Measurements from ENCODE around the gene STAG3.
"Not testable (repeated sequence)": the region's sequence is repeated elsewhere in the genome, so short reads cannot be mapped to it uniquely, and the experiment has no call there.

The STAG3 gene

DNA sequence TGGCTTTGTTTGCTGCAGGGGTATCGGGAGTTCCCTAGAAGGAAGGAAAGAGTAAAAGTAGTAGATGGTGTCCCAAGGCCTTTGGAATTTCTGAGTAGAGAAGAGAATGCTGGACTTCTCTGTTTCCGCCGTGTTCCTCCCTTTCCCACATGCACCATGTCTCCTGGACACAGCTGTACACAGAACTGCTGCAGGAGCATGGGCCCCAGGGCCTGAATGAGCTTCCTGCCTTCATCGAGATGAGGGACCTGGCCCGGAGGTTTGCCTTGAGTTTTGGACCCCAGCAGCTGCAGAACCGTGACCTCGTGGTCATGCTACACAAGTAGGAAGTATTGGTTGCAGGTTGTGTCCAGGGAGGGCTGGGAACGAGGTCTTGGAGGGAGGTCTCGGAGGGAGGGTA lies 26.7 kb downstream of the STAG3 start:
- ATAC-seq (replicated peaks) (no peak), DNase-seq (no peak)
- H3K27ac Mint-ChIP-seq: no peak overlapping the region
- H3K4me1 Mint-ChIP-seq: peaks cover 44 to 64% of the 10 kb centered on the region in 2 donors
- no peaks in the 10 kb centered on the region for H3K27me3 Mint-ChIP-seq
- no peak overlapping the region for H3K4me3 Mint-ChIP-seq
- H3K9me3 Mint-ChIP-seq: peaks cover 0 to 2% of the 10 kb centered on the region in 2 donors
- peaks cover 50 to 60% of the 10 kb centered on the region in 2 donors for H3K36me3 Mint-ChIP-seq

DNA sequence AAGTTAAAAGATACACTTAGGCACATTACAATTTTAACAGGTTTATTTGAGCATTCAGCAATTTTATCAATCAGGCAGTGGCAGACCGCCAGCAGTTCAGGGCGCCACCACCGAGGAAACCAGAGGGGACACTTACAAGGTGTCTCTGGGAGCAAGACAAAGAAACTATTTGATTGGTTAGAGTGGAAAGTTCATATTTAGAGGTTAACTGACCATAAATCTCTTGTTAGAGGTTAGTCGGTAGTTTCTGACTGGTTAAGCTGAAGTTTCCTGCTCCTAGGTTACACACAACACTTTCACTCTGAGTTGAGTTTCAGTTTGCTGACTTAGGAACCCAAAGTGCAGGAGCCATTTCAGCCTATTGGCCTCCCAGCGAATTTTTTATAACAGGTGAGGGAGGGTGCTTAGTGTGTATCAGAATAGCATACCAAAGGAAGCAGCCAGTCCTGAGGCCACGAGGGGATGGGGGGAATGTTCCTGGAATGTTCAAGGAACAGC lies 31.2 kb downstream of the STAG3 start:
- ATAC-seq (replicated peaks) (peak; percentile 83 to 89), DNase-seq (no peak)
- H3K27me3 Mint-ChIP-seq: no peaks in the 10 kb centered on the region
- H3K9me3 Mint-ChIP-seq: peaks cover 0 to 4% of the 10 kb centered on the region in 2 donors
- H3K4me3 Mint-ChIP-seq: peak overlapping the region; percentile 69 to 72
- H3K36me3 Mint-ChIP-seq: peaks cover 49 to 67% of the 10 kb centered on the region in 2 donors
- peaks cover 48 to 67% of the 10 kb centered on the region in 2 donors for H3K4me1 Mint-ChIP-seq
- peak overlapping the region; percentile 89 for H3K27ac Mint-ChIP-seq

DNA sequence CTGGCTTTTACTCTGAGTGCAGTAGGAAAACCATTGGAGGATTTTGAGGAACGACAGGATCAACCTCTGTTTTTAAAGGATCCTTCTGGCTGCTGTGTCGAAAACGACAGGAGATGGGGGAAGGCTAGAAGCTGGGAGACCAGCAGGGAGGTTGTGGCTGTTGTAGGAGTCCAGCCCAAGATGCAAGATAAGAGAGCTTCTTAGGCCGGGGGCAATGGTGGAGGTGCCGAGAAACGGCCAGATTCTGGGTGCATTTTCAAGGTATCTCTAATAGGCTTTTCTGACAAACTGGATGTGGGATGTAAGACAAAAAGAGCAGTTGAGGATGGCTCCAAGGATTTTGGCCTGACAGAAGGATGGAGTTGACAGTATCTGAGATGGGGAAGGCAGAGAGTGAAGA lies 31.8 kb downstream of the STAG3 start:
- Mint-ChIP-seq H3K27ac (peak overlapping the region; percentile 89), H3K4me1 (peaks cover 48 to 67% of the 10 kb centered on the region in 2 donors), H3K27me3 (no peaks in the 10 kb centered on the region), H3K9me3 (peaks cover 0 to 4% of the 10 kb centered on the region in 2 donors), H3K4me3 (peak overlapping the region; percentile 69 to 72), H3K36me3 (peaks cover 48 to 66% of the 10 kb centered on the region in 2 donors)
- ATAC-seq (replicated peaks): no peak
- DNase-seq: no peak

DNA sequence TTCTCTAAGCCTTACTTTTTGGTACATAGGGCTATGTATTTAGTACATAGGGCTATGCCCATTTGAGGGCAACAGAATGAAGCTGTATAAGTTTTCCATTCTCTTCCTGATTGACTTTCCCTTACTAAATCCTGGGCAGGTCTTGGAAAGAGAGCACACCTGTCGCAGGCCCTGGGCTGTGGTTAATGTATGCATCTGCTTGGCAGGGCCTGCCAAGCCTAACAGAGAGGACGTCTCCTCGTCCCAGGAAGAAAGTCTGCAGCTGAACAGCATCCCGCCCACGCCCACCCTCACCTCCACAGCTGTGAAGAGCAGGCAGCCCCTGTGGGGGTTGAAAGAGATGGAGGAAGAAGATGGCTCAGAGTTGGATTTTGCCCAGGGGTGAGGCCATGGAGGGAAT lies 33.1 kb downstream of the STAG3 start:
- DNase-seq: no peak
- H3K27me3 Mint-ChIP-seq: no peaks in the 10 kb centered on the region
- peaks cover 0 to 4% of the 10 kb centered on the region in 2 donors for H3K9me3 Mint-ChIP-seq
- H3K4me3 Mint-ChIP-seq: peak overlapping the region in 1 of 2 donors; percentile 8
- peaks cover 43 to 69% of the 10 kb centered on the region in 2 donors for H3K36me3 Mint-ChIP-seq
- H3K27ac Mint-ChIP-seq: peak overlapping the region; percentile 90
- no peak for ATAC-seq (replicated peaks)
- H3K4me1 Mint-ChIP-seq: peaks cover 55 to 79% of the 10 kb centered on the region in 2 donors

DNA sequence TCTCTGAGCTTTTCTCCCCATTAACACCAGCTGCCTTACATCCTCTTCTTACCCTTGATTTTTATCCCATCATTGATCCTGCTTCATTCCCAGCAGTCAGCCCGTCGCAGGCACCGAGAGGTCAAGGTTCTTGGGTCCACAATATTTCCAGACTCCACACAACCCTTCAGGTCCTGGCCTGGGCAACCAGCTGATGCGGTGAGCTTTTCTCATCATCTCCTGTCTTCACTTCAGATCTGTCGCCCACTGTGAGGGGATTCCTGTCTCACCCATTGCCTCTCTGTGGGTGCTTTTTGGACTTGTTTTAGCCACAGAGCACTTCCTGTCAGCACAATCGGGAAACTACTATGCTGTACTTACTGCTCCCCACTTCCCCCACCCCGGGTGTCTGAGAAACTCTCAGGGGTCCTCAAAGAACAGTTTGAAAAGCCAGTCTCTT lies 33.6 kb downstream of the STAG3 start:
- Mint-ChIP-seq H3K27me3 (no peaks in the 10 kb centered on the region), H3K27ac (peak overlapping the region; percentile 97), H3K4me1 (peaks cover 57 to 83% of the 10 kb centered on the region in 2 donors), H3K36me3 (peaks cover 43 to 69% of the 10 kb centered on the region in 2 donors), H3K9me3 (peaks cover 0 to 4% of the 10 kb centered on the region in 2 donors), H3K4me3 (peak overlapping the region; percentile 77 to 85)
- peak; percentile 82 to 86 for ATAC-seq (replicated peaks)
- DNase-seq: peak; percentile 50

DNA sequence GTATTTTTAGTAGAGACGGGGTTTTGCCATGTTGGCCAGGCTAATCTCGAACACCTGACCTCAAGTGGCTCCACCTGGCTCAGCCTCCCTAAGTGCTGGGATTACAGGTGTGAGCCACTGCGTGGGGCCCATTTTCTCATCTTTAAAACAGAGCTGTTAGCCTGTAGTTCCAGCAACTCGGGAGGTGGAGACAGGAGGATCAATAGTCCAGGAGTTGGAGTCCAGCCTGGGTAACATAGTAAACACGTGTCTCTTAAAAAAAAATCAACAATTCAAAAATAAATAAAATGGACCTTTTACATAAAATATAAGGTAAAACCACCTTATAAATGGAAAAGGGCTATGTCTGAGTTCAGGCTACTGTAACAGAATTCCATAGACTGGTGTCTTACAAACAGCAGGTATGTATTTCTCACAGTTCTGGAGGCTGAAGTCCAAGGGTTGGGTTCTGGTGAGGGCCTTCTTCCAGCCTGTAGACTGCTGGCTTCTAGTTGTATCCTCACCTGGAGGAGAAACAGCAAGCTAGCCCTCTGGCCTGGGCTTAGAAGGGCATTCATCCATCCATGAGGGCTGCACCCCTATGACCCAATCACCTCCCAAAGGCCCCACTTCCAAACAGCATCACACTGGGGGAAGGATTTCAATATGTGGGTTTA lies 35.0 kb downstream of the STAG3 start:
- peaks cover 35 to 58% of the 10 kb centered on the region in 2 donors for H3K36me3 Mint-ChIP-seq

DNA sequence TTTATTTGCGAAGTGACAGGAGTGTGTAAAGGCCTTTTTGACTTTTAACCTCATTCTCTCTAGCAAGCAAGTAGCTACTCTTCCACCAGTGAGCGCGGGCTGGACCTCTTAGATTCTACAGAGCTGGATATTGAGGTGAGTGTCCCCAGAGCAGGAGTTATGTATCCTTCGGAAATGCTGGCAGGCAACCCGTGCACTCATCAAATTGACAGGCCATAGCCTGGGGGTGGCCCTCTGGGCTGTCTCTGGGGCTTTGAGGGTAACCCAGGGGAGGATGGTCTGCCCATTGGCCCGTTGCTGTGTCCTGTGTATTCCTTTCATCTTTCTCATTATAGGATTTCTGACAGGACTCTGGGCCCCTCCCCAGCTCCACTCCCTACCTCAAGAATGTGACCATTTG lies 36.0 kb downstream of the STAG3 start:
- Mint-ChIP-seq H3K4me1 (peaks cover 58 to 87% of the 10 kb centered on the region in 2 donors), H3K27me3 (no peaks in the 10 kb centered on the region), H3K27ac (peak overlapping the region; percentile 14), H3K36me3 (peaks cover 29 to 52% of the 10 kb centered on the region in 2 donors), H3K9me3 (peaks cover 0 to 4% of the 10 kb centered on the region in 2 donors), H3K4me3 (peak overlapping the region in 1 of 2 donors; percentile 15)
- no peak for DNase-seq
- no peak for ATAC-seq (replicated peaks)

More for the DNA sequence above, 35.0 kb downstream of the STAG3 start:
- no peak overlapping the region for H3K4me3 Mint-ChIP-seq
- ATAC-seq (replicated peaks) (no peak), DNase-seq (no peak)
- H3K4me1 Mint-ChIP-seq: peaks cover 63 to 91% of the 10 kb centered on the region in 2 donors
- H3K27me3 Mint-ChIP-seq: no peaks in the 10 kb centered on the region
- peaks cover 0 to 4% of the 10 kb centered on the region in 2 donors for H3K9me3 Mint-ChIP-seq
- no peak overlapping the region for H3K27ac Mint-ChIP-seq

DNA sequence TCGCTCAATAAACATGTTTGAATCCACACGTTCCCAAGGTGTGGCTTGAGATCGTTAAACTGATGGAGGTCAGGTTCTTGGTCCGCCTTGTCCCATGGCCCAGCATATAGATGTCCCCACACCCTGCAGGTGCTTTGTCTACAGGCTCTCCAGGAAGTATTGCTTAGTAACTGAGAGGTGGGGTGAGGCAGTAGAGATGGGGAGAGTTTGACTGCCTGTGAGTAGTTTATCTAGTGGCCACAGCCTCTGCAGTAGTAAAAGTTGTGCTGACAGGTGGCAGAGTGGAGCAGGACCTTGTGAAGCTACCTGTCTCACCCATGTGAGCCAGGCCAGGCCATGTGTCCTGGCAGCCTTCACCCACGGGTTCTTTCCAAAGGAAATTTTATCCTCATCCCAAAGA lies 36.6 kb downstream of the STAG3 start:
- peaks cover 57 to 87% of the 10 kb centered on the region in 2 donors for H3K4me1 Mint-ChIP-seq
- not testable (repeated sequence) for DNase-seq; H3K27me3 Mint-ChIP-seq; H3K9me3 Mint-ChIP-seq; ATAC-seq (replicated peaks); H3K4me3 Mint-ChIP-seq
- H3K36me3 Mint-ChIP-seq: peaks cover 23 to 47% of the 10 kb centered on the region in 2 donors
- peak overlapping the region; percentile 75 for H3K27ac Mint-ChIP-seq

DNA sequence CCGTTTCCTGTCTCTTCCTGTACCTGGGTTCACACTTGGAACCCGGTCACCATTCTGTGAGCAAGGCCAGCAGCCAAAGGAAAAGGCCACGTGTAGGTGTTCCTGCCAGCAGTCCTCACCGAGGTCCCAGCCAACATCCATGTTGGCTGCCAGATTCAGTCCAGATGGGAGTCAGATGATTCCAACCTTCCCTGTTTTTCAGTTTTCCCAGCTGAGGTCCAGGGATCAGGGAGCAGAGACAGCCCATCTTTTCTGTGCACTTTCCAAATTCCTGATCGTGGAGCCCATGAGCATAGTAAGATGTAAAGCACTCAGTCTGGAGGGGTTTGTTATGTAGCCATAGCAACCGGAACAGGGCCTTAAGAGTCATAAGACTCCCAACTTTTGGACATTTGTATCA lies 38.2 kb downstream of the STAG3 start:
- Mint-ChIP-seq H3K27ac (peak overlapping the region; percentile 59), H3K4me1 (peaks cover 50 to 87% of the 10 kb centered on the region in 2 donors), H3K9me3 (no peaks in the 10 kb centered on the region), H3K36me3 (peaks cover 17 to 36% of the 10 kb centered on the region in 2 donors), H3K4me3 (no peak overlapping the region), H3K27me3 (no peaks in the 10 kb centered on the region)
- DNase-seq (no peak), ATAC-seq (replicated peaks) (no peak)

DNA sequence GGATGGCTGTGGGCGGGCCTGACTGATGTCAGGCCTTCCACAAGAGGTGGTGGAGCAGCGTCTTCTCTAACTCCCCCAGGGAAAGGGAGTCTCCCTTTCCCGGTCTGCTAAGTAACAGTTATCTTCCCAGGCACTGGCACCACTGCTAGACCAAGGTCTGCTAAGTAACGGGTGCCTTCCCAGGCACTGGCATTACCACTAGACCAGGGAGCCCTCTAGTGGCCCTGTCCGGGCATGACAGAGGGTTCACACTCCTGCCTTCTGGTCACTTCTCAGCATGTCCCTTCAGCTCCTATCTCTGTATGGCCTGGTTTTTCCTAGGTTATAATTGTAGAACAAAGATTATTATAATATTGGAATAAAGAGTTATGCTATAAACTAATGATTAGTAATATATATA lies 40.2 kb downstream of the STAG3 start:
- ATAC-seq (replicated peaks) (peak; percentile 31 to 44), DNase-seq (peak; percentile 80)
- peaks cover 53 to 93% of the 10 kb centered on the region in 2 donors for H3K4me1 Mint-ChIP-seq
- peak overlapping the region; percentile 21 to 61 for H3K4me3 Mint-ChIP-seq
- peak overlapping the region; percentile 99 for H3K27ac Mint-ChIP-seq
- H3K36me3 Mint-ChIP-seq: peaks cover 15 to 36% of the 10 kb centered on the region in 2 donors
- not testable (repeated sequence) for H3K27me3 Mint-ChIP-seq, H3K9me3 Mint-ChIP-seq

DNA sequence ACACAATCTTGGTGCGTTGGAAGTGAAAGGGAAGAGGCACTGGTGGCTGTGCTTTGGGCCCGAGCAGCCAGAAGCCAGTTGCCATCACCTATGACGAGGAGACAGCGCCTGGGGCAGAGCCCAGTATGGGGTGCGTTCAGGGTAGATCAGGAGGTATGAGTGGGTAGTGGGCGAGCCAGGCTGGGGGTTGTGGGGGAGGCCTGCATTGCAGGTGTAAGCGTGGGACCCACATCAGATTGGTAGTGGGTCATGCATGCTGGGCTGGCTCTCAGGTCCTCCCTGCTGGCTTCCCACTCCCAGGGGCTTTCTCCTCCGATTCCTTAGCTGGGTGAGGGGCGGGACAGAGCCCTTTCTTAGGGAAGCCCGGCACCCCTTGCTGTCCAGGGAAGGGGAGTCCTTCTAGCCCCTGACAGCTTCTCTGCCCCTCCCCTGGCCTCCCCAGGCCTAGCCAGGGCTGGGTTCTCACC lies 41.6 kb downstream of the STAG3 start:
- Mint-ChIP-seq H3K36me3 (peaks cover 17 to 40% of the 10 kb centered on the region in 2 donors), H3K4me3 (peak overlapping the region; percentile 81 to 87), H3K27ac (peak overlapping the region; percentile 99), H3K9me3 (no peaks in the 10 kb centered on the region), H3K4me1 (peaks cover 46 to 91% of the 10 kb centered on the region in 2 donors), H3K27me3 (no peaks in the 10 kb centered on the region)
- ATAC-seq (replicated peaks): no peak
- no peak for DNase-seq

DNA sequence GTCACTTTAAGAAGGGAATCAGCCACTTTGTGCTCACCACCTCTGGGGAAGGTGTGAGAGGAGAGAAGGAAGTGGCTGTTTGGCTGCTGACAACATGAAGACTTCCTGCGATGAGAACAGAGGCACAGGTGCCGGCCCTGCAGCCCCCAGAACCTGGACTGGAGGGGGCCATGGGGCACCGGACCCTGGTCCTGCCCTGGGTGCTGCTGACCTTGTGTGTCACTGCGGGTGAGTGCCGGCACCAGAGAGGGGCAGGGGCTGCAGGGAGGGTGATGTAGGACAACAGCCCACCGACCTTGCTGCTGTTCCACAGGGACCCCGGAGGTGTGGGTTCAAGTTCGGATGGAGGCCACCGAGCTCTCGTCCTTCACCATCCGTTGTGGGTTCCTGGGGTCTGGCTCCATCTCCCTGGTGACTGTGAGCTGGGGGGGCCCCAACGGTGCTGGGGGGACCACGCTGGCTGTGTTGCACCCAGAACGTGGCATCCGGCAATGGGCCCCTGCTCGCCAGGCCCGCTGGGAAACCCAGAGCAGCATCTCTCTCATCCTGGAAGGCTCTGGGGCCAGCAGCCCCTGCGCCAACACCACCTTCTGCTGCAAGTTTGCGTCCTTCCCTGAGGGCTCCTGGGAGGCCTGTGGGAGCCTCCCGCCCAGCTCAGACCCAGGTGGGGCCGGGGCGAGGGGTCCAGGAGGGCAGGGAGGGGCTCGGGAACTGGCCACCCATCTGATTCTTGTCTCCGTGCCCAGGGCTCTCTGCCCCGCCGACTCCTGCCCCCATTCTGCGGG lies 42.3 kb downstream of the STAG3 start, which contains the start of gene PVRIG:
Gene PVRIG (plus strand): TSS at position 149 of the 785 bp plus-strand sequence. CDS start 22 bp downstream, at position 171.
- not testable (repeated sequence) for H3K27me3 Mint-ChIP-seq; DNase-seq; H3K9me3 Mint-ChIP-seq; ATAC-seq (replicated peaks)
- H3K4me1 Mint-ChIP-seq: peaks cover 41 to 91% of the 10 kb centered on the region in 2 donors
- peak within 1 kb of the TSS; percentile 81 to 87 for H3K4me3 Mint-ChIP-seq
- H3K27ac Mint-ChIP-seq: peak within 1 kb of the TSS; percentile 99
- H3K36me3 Mint-ChIP-seq: peaks cover 15 to 37% of the 10 kb centered on the region in 2 donors

DNA sequence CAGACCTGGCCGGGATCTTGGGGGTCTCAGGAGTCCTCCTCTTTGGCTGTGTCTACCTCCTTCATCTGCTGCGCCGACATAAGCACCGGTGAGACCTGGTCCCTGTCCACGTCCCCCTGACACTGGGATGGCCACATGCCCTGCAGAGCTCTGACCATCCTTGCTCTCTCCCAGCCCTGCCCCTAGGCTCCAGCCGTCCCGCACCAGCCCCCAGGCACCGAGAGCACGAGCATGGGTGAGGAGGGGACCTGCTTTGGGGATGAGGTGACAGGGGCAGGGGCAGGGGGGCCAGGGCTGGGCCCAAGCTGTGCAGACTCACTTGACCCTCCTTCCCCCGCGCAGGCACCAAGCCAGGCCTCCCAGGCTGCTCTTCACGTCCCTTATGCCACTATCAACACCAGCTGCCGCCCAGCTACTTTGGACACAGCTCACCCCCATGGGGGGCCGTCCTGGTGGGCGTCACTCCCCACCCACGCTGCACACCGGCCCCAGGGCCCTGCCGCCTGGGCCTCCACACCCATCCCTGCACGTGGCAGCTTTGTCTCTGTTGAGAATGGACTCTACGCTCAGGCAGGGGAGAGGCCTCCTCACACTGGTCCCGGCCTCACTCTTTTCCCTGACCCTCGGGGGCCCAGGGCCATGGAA lies 43.0 kb downstream of the STAG3 start:
- H3K9me3 Mint-ChIP-seq: no peaks in the 10 kb centered on the region
- peaks cover 13 to 30% of the 10 kb centered on the region in 2 donors for H3K36me3 Mint-ChIP-seq
- no peak for ATAC-seq (replicated peaks)
- H3K4me1 Mint-ChIP-seq: peaks cover 37 to 89% of the 10 kb centered on the region in 2 donors
- H3K27me3 Mint-ChIP-seq: no peaks in the 10 kb centered on the region
- peak overlapping the region; percentile 81 to 87 for H3K4me3 Mint-ChIP-seq
- peak overlapping the region; percentile 99 for H3K27ac Mint-ChIP-seq
- no peak for DNase-seq
